GM19468 (cell line): Measurements from ENCODE around the gene TNFRSF8.

Source experiments
- ATAC-seq: cut with Tn5 transposase; IDR thresholded peaks from one replicate; pipeline ENCODE4 v1.9.1; 2021; ENCODE audit warnings: mild to moderate bottlenecking, moderate library complexity, moderate number of reproducible peaks; ENCODE audit not compliant: unreplicated experiment; ENCODE audit errors: extremely low read depth

The TNFRSF8 gene

GRCh38 chr1:12149791-12150175 is 86.7 kb downstream of the TNFRSF8 start:
- ATAC-seq = no peak

GRCh38 chr1:12150456-12151200 is 87.5 kb downstream of the TNFRSF8 start:
- ATAC-seq = no peak

GRCh38 chr1:12151465-12151864 is 88.4 kb downstream of the TNFRSF8 start:
- ATAC-seq = no peak

- peak; percentile 34 for ATAC-seq
Measured at GRCh38 chr1:12152113-12152891, 89.2 kb downstream of the TNFRSF8 start.

GRCh38 chr1:12153181-12153785 is 90.2 kb downstream of the TNFRSF8 start:
- no peak for ATAC-seq

GRCh38 chr1:12155328-12155727 is 92.2 kb downstream of the TNFRSF8 start:
- ATAC-seq = no peak

- ATAC-seq = no peak
Measured at GRCh38 chr1:12157366-12158231, 94.5 kb downstream of the TNFRSF8 start.

- ATAC-seq = no peak
Measured at GRCh38 chr1:12158357-12159092, 95.4 kb downstream of the TNFRSF8 start.

- no peak for ATAC-seq
Measured at GRCh38 chr1:12159816-12160215, 96.7 kb downstream of the TNFRSF8 start.

GRCh38 chr1:12161324-12161661 is 98.2 kb downstream of the TNFRSF8 start:
- no peak for ATAC-seq

GRCh38 chr1:12161662-12162458 is 98.8 kb downstream of the TNFRSF8 start:
- ATAC-seq = peak; percentile 70

GRCh38 chr1:12162459-12163137 is 99.5 kb downstream of the TNFRSF8 start:
- ATAC-seq = no peak

- no peak for ATAC-seq
Measured at GRCh38 chr1:12163210-12163609, 100.1 kb downstream of the TNFRSF8 start.

GRCh38 chr1:12164210-12164609 is 101.1 kb downstream of the TNFRSF8 start:
- no peak for ATAC-seq

GRCh38 chr1:12165342-12165741 is 102.2 kb downstream of the TNFRSF8 start:
- ATAC-seq = no peak

GRCh38 chr1:12166834-12167492 is 103.9 kb downstream of the TNFRSF8 start, which contains the start of gene TNFRSF1B:
TSS of gene TNFRSF1B (plus strand) at chr1:12166991. CDS start at chr1:12167092, 101 bp downstream.
- peak; percentile 42 for ATAC-seq

GRCh38 chr1:12167493-12168429 is 104.7 kb downstream of the TNFRSF8 start:
- ATAC-seq = no peak
